CD4-positive, alpha-beta T cell treated with Interleukin-4 for 1 hour (primary cell): ENCODE measurements around the gene DCXR.

ENCODE experiments used
- DNase-seq, 2 donors: peaks; one replicate each; pipeline ENCODE4 v3.0.0-alpha.2; 2020 to 2022

The DCXR gene

DNA sequence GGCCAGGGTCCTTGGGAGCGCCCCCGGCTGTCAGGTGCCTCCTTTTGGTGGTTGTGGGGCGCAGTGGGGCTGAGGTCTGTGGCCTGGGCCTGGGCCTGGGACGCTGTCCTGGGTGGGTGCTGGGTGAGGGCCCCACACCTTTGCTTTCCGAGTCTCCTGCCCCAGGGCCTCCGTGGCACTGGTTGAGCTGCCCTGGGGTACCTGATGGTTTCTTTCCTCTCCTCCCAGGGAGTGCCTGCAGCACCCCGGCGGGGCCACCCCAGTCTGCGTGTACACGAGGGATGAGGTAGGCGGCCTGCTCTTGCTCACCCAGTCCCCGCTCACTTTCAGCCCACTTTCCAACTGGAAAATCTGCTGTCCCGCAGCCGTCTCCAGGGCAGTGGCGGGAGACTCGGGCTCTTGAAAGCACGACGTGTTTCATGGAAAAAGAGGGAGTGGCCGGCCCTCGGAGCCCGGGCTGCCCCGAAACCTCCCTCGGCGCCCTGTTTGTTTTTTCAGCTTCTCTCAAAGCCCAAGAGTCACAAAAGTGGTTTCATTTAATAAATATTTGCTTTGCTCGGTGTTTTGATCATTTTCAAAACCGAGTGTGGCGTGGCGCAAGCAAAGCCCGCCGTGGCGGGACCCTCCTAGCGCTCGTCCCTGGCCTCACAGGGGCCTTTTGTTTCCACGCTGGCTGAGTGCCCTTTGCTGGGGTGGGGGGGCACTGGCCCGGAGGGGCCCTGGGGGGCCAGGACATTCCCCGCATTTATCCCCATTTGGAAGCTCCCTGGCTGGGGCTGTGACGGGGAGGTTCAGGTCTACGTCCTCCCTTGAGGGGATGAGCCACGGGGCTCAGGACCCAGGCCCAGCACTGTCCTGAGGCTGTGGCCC lies 42.7 kb downstream of the DCXR start:
- no peak for DNase-seq

DNA sequence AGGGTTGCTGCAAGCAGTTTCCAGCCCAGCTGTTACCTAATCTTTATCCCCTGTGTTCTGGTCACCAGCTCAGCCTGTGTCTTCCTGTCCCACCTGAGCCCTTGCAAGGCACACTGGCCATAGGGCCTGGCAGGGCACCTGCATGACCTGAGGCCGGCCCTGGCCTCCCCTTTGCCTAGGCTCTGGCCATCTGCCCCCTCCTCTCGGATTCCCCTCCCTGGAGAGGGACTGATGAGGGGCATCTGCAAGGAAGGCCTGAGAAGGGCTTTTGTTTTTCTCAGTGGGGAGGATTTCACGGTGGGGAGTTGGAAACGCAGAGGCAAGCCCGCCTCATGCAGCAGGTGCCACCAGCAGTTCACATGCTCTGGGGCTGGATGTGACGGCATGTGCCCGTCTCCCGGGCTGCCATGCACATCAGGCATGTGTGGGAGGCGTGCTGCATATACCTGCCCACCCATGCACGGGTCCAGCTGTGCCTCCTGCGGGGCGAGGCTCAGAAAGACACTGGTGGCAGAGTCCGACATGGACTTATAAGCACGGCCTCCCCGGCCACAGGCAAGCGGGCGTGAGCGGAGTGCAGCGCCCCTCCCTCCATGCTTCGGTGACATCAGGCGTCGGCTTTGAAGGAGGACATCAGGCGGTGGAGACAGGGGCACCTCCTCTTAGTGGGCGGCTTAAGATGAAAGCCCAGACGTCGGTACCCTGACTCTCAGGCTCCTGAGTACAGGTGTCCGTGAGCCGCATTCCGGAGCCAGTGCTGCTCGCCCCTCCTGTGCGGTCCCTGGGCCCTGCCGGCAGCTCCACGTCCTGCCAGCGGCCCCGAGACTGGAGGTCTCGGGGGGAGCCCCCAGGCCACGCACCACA lies 43.5 kb downstream of the DCXR start:
- no peak for DNase-seq

DNA sequence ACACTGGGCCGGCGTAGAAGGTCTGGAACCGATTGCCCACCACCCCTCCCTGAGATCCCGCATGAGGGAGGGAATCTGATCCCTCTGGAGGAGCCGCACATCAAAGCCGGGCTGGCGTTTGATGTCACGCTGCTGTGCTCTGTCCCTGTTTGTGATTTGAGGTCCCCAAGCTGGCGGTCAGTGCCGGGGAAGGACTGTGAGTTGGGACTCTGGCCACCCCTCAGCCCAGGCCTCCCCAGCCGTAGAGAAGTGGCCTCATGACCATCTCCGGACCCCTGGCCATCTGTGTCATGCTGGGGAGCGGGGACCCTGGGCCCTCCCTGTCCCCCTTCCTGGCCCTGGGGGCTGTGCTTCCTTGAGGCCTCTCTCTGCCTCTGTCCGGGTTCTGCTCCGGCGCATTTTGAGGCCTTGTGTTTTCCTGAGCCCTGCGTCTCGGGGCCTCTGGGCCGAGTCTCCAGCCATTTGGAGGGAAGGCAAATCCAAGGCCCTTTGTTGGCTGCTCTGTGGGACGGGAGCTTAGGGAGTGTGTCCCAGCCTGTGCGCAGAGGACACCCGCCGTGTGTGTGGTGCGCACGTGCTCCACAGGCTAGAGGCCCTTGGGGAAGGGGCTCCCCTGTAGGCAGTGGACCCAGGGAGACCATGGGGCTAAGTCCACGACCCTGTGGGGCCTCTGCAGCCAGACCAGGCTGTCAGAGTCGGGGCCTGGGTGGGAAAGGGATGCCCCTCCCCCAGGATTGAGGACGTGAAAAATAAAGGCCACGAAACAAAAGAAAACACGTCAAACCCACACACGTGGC lies 45.0 kb downstream of the DCXR start:
- DNase-seq: no peak

DNA sequence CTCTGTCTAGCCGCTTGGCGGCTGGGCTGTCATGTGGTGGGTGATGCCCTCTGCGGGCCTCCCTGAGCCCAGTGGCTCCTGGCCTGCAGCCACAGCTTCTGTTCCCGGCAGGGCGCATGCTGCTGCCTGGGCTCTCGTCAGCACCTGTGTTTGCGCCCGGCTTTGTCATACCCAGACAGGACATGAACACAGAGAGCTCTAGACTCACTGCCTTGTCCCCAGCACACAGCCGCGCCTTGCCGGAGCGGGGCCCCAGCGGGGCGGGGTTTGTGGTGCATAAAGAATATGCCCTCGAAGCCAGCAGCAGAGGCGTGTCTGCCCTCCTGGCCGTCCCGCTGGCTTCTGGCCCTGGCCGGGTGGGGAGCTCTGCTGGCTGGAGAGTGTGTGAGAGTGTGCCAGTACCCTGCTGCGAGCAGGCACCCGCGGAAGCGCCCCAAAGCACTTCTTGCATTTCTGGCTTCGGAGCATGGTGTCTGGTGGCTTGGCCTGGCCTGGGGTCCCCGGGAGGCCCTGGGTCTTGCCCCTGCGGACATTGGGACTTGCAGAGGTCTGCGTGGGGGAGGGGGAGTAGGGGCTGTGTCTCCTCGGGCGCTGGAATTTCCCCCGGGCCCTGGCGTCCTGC lies 45.7 kb downstream of the DCXR start:
- DNase-seq: no peak

DNA sequence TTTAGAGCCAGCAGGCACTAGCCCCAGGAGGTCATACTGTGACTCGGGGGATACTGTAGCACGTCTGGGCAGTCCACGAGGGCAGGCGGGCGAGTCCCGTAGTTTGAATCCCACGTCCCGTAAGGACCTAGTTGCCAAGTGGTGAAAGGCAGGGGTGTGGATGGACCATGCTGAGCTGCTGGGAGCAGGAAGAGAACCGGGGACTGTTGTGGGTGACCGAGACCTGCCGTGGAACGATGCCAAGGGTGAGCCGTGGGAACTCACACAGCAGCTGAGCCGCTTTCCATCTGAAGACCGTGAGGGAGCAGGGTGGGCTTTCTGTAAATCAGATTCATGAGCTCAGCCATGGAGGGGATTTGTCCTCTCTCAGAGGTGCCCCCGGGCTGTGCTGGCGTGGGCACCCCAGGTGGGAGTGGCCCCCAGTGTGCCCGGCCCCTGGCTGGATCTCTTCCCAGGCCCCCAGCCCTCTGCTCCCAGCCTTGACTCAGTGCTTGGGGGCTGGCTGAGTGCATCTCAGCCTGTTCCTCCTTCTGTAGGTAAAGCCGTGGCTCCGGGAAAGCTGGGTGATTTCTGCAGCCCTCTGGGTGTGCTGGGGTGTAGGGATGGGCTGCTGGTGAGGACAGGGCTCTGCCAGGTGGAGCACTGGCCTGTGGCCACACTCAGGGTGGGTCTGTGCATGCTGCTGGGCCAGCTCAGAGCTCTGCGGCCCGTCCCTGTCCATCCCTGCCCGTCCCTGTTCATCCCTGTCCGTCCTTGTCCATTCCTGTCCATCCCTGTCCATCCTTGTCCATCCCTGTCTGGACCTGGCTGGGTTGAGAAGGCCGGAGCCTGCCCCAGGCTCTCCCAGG lies 46.4 kb downstream of the DCXR start:
- DNase-seq: no peak

DNA sequence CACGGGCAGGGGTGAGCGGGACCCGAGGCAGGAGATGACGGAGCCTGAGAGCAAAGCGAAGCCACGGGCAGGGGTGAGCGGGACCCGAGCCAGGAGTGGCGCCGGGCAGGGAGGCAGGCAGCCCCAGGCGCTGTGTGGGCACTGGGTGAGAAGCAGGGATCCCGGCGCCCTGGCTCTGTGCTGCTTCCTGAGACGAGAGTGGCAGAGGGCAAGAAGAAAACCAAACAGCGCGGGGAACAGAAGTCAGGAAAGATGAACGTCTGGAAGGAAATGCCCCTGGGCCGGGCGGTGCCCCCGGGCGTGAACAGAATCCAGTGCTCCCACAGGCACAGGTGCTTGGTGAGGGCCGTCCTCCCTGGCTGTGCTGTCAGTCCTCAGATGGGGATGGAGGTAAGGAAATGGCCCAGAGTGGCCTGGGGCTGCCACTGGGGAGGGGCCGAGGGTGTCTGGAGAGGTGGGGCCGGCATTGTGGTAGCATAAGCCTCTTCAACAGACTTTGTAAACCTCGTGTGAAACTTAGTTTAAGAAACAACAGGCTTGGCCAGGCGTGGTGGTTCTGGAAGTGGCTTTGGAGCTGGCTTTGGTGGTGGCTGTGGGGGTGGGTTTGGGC lies 50.2 kb downstream of the DCXR start:
- DNase-seq: no peak

DNA sequence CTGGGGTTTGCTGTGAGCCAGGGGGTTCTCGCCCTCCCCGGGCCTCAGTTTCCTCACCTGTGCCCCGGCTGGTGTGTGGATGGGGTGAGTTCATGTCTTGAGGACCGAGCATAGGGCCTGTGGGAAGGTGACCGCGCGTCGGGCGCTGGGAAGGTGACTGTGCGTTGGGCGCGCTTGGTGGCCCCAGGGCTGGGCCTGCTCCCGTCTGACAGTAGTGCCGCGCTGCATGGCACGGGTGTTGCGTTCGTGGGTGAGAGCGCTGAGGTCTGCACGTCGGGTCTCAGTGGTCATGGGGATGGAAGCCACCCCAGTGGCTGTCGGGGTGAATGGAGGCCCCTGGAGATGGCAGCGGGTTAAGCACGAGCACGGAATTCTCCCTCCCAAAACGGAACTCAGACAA lies 50.9 kb downstream of the DCXR start:
- no peak for DNase-seq
